Epithelial cell of proximal tubule (primary cell): ENCODE results near the gene ELOA. TPM values are rescaled to one million over a fixed set of nuclear protein-coding genes. Genes with fewer than 3 reads are reported as not detected.
"Not testable (repeated sequence)": the region's sequence is repeated elsewhere in the genome, so short reads cannot be mapped to it uniquely, and the experiment has no call there.

ENCODE experiments used
- DNase-seq: peaks from one replicate; pipeline ENCODE4 v3.0.0-alpha.2; 2011; ENCODE audit warnings: low read depth
- H3K4me3 ChIP-seq: 2 replicates; pipeline ENCODE4 v1.5.1; 2011; ENCODE audit warnings: low read depth, mild to moderate bottlenecking, low read length
- CTCF ChIP-seq: conservative IDR thresholded peaks from 2 replicates; pipeline ENCODE4 v1.5.1; 2012; ENCODE audit warnings: low read depth, mild to moderate bottlenecking, low read length
- total RNA-seq: library from RNA; depleted of rRNA; stranded (reverse); fragments of >200 nt; gene quantifications from 2 replicates; pipeline ENCODE4 v1.2.3, GENCODE V29; 2015

Gene ELOA
- total RNA-seq, 1 donor from 2014 or later: 27.9 TPM

- DNase-seq: no peak
- H3K4me3 ChIP-seq: no peak overlapping the region
- TF ChIP-seq CTCF: peak; percentile 97
Observed at GRCh38 chr1:23772049-23772853, 29.0 kb downstream of the ELOA start.

- H3K4me3 ChIP-seq: no peak overlapping the region
- DNase-seq: no peak
- TF ChIP-seq CTCF: no peak
Observed at GRCh38 chr1:23772854-23773242, 29.6 kb downstream of the ELOA start.

GRCh38 chr1:23774174-23774880, 31.1 kb downstream of the ELOA start:
- no peak overlapping the region for H3K4me3 ChIP-seq
- no peak for TF ChIP-seq CTCF
- no peak for DNase-seq

GRCh38 chr1:23776217-23776616, 32.9 kb downstream of the ELOA start:
- no peak for TF ChIP-seq CTCF
- DNase-seq: no peak
- no peak overlapping the region for H3K4me3 ChIP-seq

DNA sequence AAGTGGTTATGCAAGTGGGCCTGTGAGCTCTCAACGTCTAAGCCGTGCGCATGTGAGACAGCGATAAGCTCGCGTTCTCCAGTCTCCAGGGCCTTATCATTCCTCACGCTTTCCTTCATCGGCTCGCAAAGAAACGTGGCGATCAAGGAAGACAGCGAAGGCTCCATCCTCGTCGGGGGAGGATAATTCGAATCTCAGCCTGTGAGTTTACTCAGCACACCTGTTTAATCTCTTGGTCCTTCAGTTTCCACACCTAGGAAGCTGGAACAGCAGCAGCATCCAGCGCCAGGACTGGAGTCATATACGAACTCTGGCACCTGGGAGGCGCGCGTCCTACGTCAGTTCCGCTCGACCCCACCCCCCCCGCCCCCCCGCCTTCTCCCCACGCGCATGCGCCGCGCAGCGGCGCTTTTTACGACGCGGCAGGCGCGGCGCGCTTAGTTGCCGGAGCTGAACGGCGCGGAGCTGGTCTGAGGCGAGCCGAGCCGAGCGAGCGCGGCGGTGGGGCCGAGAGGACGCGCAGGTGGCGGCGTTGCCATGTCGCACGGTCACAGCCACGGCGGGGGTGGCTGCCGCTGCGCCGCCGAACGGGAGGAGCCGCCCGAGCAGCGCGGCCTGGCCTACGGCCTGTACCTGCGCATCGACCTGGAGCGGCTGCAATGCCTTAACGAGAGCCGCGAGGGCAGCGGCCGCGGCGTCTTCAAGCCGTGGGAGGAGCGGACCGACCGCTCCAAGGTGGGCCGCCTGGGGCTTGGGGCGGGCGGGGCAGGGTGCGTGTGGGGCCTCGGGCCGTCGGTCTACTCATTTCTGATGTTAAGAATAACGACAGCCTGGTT, 34.9 kb downstream of the ELOA start, which contains the start of gene PITHD1:
PITHD1 (plus strand) TSS at position 440 of the 836 bp plus-strand sequence; CDS start at position 538, 98 bp downstream.
- no peak for DNase-seq
- no peak for TF ChIP-seq CTCF
- peak within 1 kb of the TSS; percentile 95 for H3K4me3 ChIP-seq

- peak overlapping the region; percentile 95 for H3K4me3 ChIP-seq
- no peak for TF ChIP-seq CTCF
- DNase-seq: no peak
Observed at GRCh38 chr1:23779826-23780371, 36.6 kb downstream of the ELOA start.

DNA sequence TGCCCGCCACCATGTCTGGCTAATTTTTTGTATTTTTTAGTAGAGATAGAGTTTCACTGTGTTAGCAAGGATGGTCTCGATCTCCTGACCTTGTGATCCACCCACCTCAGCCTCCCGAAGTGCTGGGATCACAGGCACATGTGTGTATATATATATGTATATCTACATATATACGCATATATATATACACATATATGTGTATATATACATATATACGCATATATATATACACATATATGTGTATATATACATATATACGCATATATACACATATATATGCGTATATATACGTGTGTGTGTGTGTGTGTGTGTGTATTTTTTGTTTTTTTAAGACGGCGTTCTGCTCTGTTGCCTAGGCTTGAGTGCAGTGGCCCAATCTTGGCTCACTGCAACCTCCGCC, 39.9 kb downstream of the ELOA start:
- H3K4me3 ChIP-seq, DNase-seq: not testable (repeated sequence)
